GM19328 (cell line): ENCODE results near the gene GPM6B.

Experiments used
- ATAC-seq: cut with Tn5 transposase; IDR thresholded peaks from one replicate; pipeline ENCODE4 v1.9.1; 2021; ENCODE audit warnings: mild to moderate bottlenecking, moderate library complexity; ENCODE audit not compliant: unreplicated experiment

Gene GPM6B

GRCh38 chrX:13825178-13825762 lies 8.4 kb upstream of the GPM6B start:
- no peak for ATAC-seq

GRCh38 chrX:13824746-13825145 lies 7.9 kb upstream of the GPM6B start:
- ATAC-seq, result no peak

DNA sequence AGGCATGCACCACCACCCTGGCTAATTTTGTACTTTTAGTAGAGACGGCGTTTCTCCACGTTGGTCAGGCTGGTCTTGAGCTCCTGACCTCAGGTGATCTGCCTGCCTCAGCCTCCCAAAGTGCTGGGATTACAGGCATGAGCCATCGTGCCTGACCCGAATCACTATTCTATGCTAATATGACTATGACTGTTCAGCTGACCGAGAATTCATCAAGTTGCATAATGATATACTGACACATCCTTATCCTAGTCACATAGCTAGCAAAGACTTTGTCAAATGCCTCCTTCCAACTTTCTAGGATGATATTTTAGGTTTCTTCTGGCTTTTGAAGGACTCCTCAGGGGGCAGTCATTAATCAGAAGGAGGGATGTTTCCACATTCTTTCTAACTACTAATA lies 4.8 kb upstream of the GPM6B start:
- no peak for ATAC-seq

GRCh38 chrX:13816176-13816575 lies 717 bp downstream of the GPM6B start:
- ATAC-seq, result no peak

GRCh38 chrX:13815664-13816063 lies 1.2 kb downstream of the GPM6B start:
- no peak for ATAC-seq

DNA sequence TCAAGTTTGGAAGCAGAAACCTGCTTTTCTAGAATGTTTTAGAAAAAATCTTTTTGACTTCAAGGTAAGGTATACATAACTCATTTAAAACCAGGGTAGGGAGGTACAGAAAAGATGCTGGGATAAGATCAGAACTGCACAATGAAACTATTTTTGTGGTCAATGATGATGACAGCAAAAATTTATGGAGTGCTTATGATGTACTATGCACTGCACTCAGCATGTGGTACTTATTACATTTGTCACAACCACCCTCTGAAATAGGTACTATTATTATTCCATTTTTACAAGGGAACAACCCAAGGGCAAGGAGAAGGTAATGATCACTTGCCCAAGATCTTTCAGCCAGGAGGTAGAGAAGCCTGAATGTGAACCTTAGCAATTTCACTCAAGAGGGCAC lies 8.0 kb downstream of the GPM6B start:
- ATAC-seq, result no peak

- ATAC-seq, result no peak
Observed at GRCh38 chrX:13808293-13808692, 8.6 kb downstream of the GPM6B start.

DNA sequence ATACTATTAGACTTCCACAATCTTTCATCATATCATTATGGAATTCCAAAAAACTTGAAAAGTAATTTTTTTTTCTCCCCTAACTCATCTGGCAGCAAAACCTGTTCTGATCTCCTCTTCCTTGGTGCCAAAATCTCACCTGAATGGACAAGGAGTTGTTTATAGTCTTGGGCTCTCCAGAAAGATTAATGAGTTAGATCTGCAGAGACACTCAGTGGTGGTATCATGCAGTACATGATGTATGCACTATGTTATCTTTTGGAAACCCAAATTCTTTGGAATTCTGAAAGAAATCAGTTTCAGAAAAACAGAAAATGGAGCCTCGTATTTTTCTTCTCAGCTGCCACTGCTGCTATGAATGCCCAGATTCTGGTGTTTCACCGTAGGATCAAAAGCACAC lies 11.7 kb downstream of the GPM6B start:
- ATAC-seq, result no peak

DNA sequence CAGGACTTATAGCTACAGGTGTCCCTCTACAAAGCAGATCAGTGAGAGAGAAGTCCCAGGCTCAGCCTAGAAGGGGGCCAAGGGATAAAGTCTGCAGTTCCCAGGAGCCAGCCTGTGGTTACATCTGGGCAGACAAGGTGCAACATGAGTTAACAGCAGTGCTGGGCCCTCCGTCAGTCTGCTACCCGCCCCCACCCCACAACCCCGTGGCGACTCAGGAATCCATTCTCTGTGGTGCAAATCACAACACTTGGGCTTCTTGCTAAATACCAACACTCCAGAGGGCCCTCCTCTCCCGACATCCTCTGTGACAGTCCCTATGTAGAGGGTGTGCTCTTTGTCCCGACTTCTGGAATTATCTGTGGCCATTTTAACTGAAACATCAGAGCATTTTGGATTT lies 13.8 kb downstream of the GPM6B start:
- ATAC-seq, result no peak

GRCh38 chrX:13798184-13798583 lies 18.7 kb downstream of the GPM6B start:
- no peak for ATAC-seq

DNA sequence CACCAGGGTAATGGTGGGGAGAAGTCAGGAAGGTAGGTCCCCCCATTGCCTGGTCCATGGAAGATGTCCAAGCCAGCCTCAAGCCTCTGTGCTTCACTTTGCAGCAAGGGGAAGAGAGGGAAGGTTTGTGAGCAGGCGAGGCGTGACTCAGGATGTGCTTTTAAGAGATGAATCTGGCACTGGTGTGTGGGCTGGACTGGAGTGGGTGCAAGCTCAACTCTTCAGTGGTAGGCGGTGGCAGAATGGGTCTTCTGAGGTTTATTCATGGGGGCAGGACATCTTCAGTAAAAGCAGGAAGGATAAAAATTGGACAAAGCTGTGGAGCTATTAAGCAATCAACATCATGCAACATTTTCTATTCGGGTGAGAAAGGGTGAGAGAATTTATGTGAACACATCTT lies 19.4 kb downstream of the GPM6B start:
- ATAC-seq, result no peak

GRCh38 chrX:13794417-13794816 lies 22.5 kb downstream of the GPM6B start:
- no peak for ATAC-seq

DNA sequence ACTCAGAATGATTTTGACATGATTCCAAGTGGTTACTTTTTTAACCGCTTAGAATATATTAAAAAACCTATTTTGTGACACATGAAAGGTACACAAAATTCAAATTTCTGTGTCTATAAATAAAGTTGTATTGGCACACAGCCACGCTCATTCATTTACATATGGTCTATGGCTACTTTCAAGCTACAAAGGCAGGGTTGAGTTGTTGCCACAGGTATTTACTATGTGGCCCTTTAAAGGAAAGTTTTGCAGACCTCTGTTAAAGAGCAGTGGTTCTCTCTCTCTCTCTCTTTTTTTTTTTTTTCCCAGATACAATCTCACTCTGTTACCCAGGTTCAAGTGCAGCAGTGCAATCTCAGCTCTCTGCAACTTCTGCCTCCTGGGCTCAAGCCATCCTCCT lies 23.0 kb downstream of the GPM6B start:
- no peak for ATAC-seq

GRCh38 chrX:13791559-13791958 lies 25.3 kb downstream of the GPM6B start:
- ATAC-seq, result no peak

- no peak for ATAC-seq
Observed at GRCh38 chrX:13791145-13791544, 25.7 kb downstream of the GPM6B start.

GRCh38 chrX:13790206-13791131 lies 26.4 kb downstream of the GPM6B start:
- ATAC-seq, result no peak

GRCh38 chrX:13786048-13786447 lies 30.8 kb downstream of the GPM6B start:
- ATAC-seq, result no peak

DNA sequence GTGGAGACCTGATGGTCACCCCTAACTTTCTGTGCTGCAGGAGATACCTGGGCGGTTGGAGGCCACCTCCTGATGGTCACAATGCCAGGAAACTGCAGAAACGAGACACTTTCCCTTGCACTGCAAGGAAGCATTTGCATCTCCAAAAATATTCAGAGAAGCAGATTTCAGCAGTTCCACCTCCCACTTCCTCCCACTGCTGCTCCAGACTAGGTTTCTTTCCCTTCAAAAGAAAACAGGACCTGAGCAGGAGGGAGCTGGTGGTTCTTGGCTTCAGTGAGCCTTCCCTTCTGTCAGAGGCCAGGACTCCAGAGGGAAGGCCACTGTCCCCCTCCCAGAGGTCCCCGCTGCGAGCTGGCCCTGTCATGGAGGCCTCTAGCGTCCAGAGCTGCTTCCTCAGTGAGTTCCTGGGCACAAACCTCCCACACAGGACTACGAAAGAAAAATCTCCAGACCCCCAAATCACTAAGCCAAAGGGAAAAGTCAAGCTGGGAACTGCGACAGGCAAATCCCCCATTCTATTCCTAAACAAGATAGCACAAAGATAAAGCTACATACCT lies 35.9 kb downstream of the GPM6B start:
- no peak for ATAC-seq

GRCh38 chrX:13778916-13779315 lies 38.0 kb downstream of the GPM6B start:
- no peak for ATAC-seq

- no peak for ATAC-seq
Observed at GRCh38 chrX:13776387-13776786, 40.5 kb downstream of the GPM6B start.

DNA sequence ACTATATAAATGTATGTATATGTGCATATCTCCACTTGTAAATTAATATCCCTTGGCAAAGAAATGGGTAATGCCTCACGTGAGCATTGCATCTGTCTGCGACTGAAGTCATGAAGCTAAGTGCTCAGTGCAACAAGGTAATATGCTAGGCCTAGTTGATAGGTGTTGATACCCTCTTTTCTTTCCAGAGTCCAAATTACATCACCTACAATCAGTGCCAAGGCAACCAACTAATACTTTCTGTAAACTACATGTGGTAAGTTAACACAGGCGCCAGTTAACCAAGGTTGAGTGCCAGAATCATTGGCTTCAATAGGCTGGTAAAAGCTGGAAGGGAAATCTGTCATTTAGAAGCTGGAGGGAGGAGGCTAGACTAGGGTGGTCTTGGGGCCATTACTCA lies 41.1 kb downstream of the GPM6B start:
- no peak for ATAC-seq

GRCh38 chrX:13774696-13775095 lies 42.2 kb downstream of the GPM6B start:
- no peak for ATAC-seq
